Thyroid gland (tissue), 4 donors: ENCODE data around the gene MTA2. TPM values are rescaled to one million over a fixed set of nuclear protein-coding genes. Genes with fewer than 3 reads are reported as not detected.
"Not testable (repeated sequence)": the region's sequence is repeated elsewhere in the genome, so short reads cannot be mapped to it uniquely, and the experiment has no call there.

Source experiments
- DNase-seq, 2 donors: peaks; one replicate each; pipeline ENCODE4 v3.0.0-alpha.2; 2019
- H3K27ac ChIP-seq, 3 donors: fragments of 200-600 bp; sonication (generic); 1 replicate in 2 of 3; 2 replicates in 1 of 3; pipeline ENCODE4 v1.5.1; 2016 to 2019; ENCODE audit warnings: mild to moderate bottlenecking in 1 of 3, moderate library complexity in 1 of 3
- H3K27me3 ChIP-seq: fragments of 200-600 bp; sonication (generic); one replicate; pipeline ENCODE4 v1.5.1; 2019
- H3K36me3 ChIP-seq, 2 donors: fragments of 200-600 bp; sonication (generic); one replicate each; pipeline ENCODE4 v1.5.1; 2016 to 2019
- H3K4me1 ChIP-seq, 2 donors: fragments of 200-600 bp; sonication (generic); one replicate each; pipeline ENCODE4 v1.5.1; 2017 to 2019
- H3K4me3 ChIP-seq, 3 donors: fragments of 200-600 bp; sonication (generic); replicated peaks in 1 of 3; 1 replicate in 2 of 3; 2 replicates in 1 of 3; pipeline ENCODE4 v1.5.1; 2016; ENCODE audit warnings: mild to moderate bottlenecking in 1 of 3
- H3K9me3 ChIP-seq: fragments of 200-600 bp; sonication (generic); one replicate; pipeline ENCODE4 v1.5.1; 2017
- CTCF ChIP-seq, 6 experiments: fragments of 200-600 bp in 3 of 6; fragments of 450-650 bp in 3 of 6; sonication (generic) in 3 of 6; IDR thresholded peaks; one replicate each; pipeline ENCODE4 v1.5.1; 2016 to 2019; ENCODE audit warnings: antibody characterized with exemption in 6 of 6, mild to moderate bottlenecking in 2 of 6, inconsistent platforms in 1 of 6, moderate library complexity in 1 of 6
- POLR2A ChIP-seq, 2 donors: fragments of 450-650 bp; IDR thresholded peaks; one replicate each; pipeline ENCODE4 v1.6.1; 2017; ENCODE audit warnings: antibody characterized with exemption in 2 of 2, mild to moderate bottlenecking in 2 of 2, moderate library complexity in 1 of 2
- WGBS, 2 donors: methylation state at CpG; one replicate each; pipeline ENCODE4 v1.1.5; 2017; 5-methylcytosine and 5-hydroxymethylcytosine counted together
- intact Hi-C: fragments of 100-400 bp; cut with DNase I; formaldehyde crosslinking; loops from one replicate; pipeline ENCODE4 v1.15.1; 2023
- total RNA-seq, 4 donors: library from RNA; depleted of rRNA; stranded (reverse); fragments of >200 nt; gene quantifications; one replicate each; pipeline ENCODE4 v1.2.3, GENCODE V29; 2016

Gene MTA2
- total RNA-seq, 4 donors from 2014 or later: 65.3 to 76.7 (median 70.7) TPM

DNA sequence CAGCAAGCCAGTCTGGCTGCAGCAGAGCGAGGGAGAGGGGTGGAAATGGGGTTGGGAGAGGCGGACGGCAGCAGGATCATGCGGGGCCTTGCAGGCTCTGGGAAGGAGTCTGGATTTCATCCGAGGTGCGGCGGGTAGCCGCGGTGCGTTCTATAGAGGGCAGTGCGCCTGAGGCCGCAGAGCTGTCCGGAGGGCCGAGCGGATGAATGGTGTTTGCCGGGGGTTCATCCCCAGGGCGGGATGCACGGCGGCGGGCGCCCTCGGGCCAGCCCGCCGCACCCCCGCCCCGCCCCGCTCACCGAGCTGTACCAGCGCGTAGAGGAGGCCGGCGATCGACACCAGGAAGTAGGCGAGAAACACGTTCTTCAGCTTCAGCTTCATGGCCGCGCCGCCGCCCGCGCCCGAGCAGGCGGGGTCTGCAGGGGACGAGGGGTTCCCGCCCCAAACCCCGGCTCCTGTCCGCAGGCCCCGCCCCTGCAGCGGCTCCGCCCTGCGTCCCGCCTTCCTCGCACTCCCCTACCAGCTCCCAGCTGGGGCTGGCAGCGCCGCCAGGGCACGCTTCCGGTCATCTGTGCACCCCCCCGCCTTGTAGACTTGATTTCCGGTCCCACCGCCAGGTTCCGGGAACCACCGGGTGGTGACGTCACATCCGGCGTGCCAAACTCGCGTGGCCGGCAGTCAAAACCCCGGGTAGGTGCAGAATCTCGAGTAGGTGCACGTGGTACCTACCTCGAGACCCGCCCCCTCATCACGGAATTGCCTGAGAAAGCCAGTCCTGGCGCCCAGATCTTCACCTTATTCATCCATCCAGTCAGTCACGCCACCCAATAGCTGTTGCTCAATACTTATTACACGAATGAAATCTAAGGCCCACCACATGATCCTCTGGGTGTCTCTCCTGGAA is 20.2 kb upstream of the MTA2 start, which contains the start of gene B3GAT3:
Gene B3GAT3, minus strand, starts transcription at position 420 of the 904 bp plus-strand sequence. Its CDS starts 39 bp downstream, at position 381.
- peak; percentile 99 to 100 for DNase-seq
- Histone ChIP-seq H3K9me3 (no peaks in the 10 kb centered on the region), H3K4me3 (peak within 1 kb of the TSS; percentile 19 to 54 (median 28)), H3K27me3 (no peaks in the 10 kb centered on the region), H3K36me3 (peaks cover 16 to 26% of the 10 kb centered on the region in 2 donors), H3K4me1 (peaks cover 4 to 14% of the 10 kb centered on the region in 2 donors), H3K27ac (peak within 1 kb of the TSS; percentile 49 to 77 (median 67))
- intact Hi-C loops: no loop called here
- TF ChIP-seq CTCF (IDR thresholded peaks at IDR 0.05) (peak in 1 of 6 experiments; percentile 21), POLR2A (IDR thresholded peaks at IDR 0.05) (peak in 1 of 2 donors; percentile 86)
- WGBS, 2 donors: 1 to 2% methylated on average over 26 to 31 of the region's 77 CpGs

- 33 to 37% methylated on average over 8 of the region's 8 CpGs for WGBS, 2 donors
- Histone ChIP-seq H3K4me1 (peaks cover 4 to 14% of the 10 kb centered on the region in 2 donors), H3K27me3 (no peaks in the 10 kb centered on the region), H3K4me3 (peak overlapping the region; percentile 19 to 54 (median 28)), H3K36me3 (peaks cover 9 to 20% of the 10 kb centered on the region in 2 donors), H3K27ac (peak overlapping the region; percentile 34 to 77 (median 67)), H3K9me3 (no peaks in the 10 kb centered on the region)
- no peak for DNase-seq
- no peak for TF ChIP-seq CTCF (IDR thresholded peaks at IDR 0.05)
- TF ChIP-seq POLR2A (IDR thresholded peaks at IDR 0.05): no peak
- intact Hi-C loops: no loop called here
These were observed 19.4 kb upstream of the MTA2 start for GRCh38 chr11:62621027-62621566.

DNA sequence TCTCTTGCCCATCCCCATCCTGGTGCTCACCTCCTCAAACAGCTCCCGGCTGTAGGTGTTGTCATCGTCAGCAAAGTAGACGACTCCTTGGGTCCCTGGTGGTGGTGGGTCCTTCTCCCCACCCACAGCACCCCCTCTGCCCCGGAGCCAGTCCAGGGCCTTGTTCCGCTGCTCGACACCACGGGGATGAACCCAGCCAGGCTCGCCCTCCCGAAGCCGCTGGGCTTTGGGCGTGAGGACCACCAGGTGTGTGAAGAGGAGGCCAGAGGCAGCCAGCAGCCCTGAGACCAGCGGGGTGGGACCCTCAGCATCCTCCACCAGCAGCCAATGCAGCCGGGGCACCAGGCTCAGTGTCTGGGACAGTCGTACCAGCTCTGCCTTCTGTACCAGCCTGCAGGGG is 15.3 kb upstream of the MTA2 start:
- H3K27me3 ChIP-seq, intact Hi-C loops, H3K4me3 ChIP-seq, H3K9me3 ChIP-seq, H3K36me3 ChIP-seq, DNase-seq, H3K27ac ChIP-seq: not testable (repeated sequence)
- H3K4me1 ChIP-seq: peaks cover 0 to 16% of the 10 kb centered on the region in 2 donors
- WGBS, 2 donors: 93 to 94% methylated on average over 8 of the region's 14 CpGs

DNA sequence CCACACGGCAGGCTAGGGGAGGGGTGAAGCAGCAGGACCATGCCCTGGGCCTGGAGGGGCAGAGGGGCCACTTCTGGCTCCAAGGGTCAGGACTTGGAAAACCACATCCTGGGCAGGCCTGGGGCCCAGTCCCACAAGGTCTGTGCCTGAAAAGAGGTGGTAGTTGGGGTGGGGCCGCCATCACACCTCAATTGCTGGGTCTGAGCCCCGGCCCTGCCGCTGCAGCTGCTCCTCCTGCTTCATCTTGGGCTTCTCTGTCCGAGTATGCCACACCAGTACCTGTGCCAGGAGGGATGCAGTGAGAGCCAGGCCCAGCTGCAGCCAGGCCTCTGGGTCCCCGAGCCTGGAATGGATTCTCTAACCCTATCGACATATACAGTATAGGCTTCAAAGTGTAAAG is 13.9 kb upstream of the MTA2 start:
- Histone ChIP-seq H3K27ac (no peak overlapping the region), H3K4me3 (no peak overlapping the region), H3K36me3 (peaks cover 0 to 8% of the 10 kb centered on the region in 2 donors), H3K27me3 (no peaks in the 10 kb centered on the region), H3K4me1 (peaks cover 10 to 20% of the 10 kb centered on the region in 2 donors), H3K9me3 (no peaks in the 10 kb centered on the region)
- intact Hi-C loops: no loop called here
- 92% methylated on average over 7 of the region's 7 CpGs for WGBS, 2 donors
- no peak for TF ChIP-seq CTCF (IDR thresholded peaks at IDR 0.05)
- no peak for TF ChIP-seq POLR2A (IDR thresholded peaks at IDR 0.05)
- DNase-seq: no peak

- no peaks in the 10 kb centered on the region for H3K9me3 ChIP-seq
- H3K4me3 ChIP-seq: no peak overlapping the region
- WGBS, 2 donors: 78 to 85% methylated on average over 8 of the region's 8 CpGs
- H3K27ac ChIP-seq: no peak overlapping the region
- TF ChIP-seq CTCF (IDR thresholded peaks at IDR 0.05) (no peak), POLR2A (IDR thresholded peaks at IDR 0.05) (no peak)
- intact Hi-C loops: no loop called here
- DNase-seq: no peak
- H3K27me3 ChIP-seq: no peaks in the 10 kb centered on the region
- H3K36me3 ChIP-seq: peaks cover 0 to 8% of the 10 kb centered on the region in 2 donors
- peaks cover 10 to 21% of the 10 kb centered on the region in 2 donors for H3K4me1 ChIP-seq
These were observed 12.6 kb upstream of the MTA2 start for GRCh38 chr11:62614275-62614674.
